Liver (tissue), 9 donors: ENCODE results near the gene TRMT44. TPM values are rescaled to one million over a fixed set of nuclear protein-coding genes. Genes with fewer than 3 reads are reported as not detected.

Experiments used
- DNase-seq: peaks from one replicate; pipeline ENCODE4 v3.0.0-alpha.2; 2017; ENCODE audit warnings: low spot score
- H3K27ac ChIP-seq, 2 donors: one replicate each; pipeline ENCODE4 v1.7.0; 2013; ENCODE audit warnings: inconsistent platforms in 2 of 2, low read length in 2 of 2, control low read depth in 1 of 2, low read depth in 1 of 2, mild to moderate bottlenecking in 1 of 2
- H3K27me3 ChIP-seq, 4 donors: one replicate each; pipeline versions ENCODE4 v1.6.1 to v1.7.0; 2013; ENCODE audit warnings: low read length in 3 of 4, inconsistent platforms in 1 of 4, mild to moderate bottlenecking in 1 of 4, moderate library complexity in 1 of 4; ENCODE audit not compliant: control insufficient read depth in 4 of 4, insufficient read depth in 4 of 4
- H3K36me3 ChIP-seq, 4 donors: one replicate each; pipeline versions ENCODE4 v1.6.1 to v1.7.0; 2013; ENCODE audit warnings: low read length in 3 of 4, mild to moderate bottlenecking in 3 of 4, low read depth in 1 of 4, moderate library complexity in 1 of 4; ENCODE audit not compliant: control insufficient read depth in 4 of 4, insufficient read depth in 3 of 4
- H3K4me1 ChIP-seq, 4 donors: one replicate each; pipeline versions ENCODE4 v1.6.1 to v1.7.0; 2013; ENCODE audit warnings: low read length in 3 of 4, mild to moderate bottlenecking in 3 of 4, moderate library complexity in 1 of 4; ENCODE audit not compliant: control insufficient read depth in 4 of 4, insufficient read depth in 4 of 4
- H3K4me3 ChIP-seq, 3 donors: one replicate each; pipeline versions ENCODE4 v1.6.1 to v1.7.0; 2013; ENCODE audit warnings: low read length in 3 of 3, control low read depth in 1 of 3, low read depth in 1 of 3, mild to moderate bottlenecking in 1 of 3
- H3K9ac ChIP-seq, 2 donors: one replicate each; pipeline ENCODE4 v1.7.0; 2013; ENCODE audit warnings: low read length in 2 of 2, mild to moderate bottlenecking in 2 of 2, moderate library complexity in 2 of 2, control low read depth in 1 of 2, low read depth in 1 of 2
- H3K9me3 ChIP-seq, 4 donors: one replicate each; pipeline versions ENCODE4 v1.6.1 to v1.7.0; 2013; ENCODE audit warnings: low read length in 3 of 4; ENCODE audit not compliant: control insufficient read depth in 4 of 4
- ATF3 ChIP-seq: IDR thresholded peaks from 2 replicates; pipeline ENCODE4 v1.6.1; 2016; ENCODE audit warnings: antibody characterized with exemption
- FOXA1 ChIP-seq: IDR thresholded peaks from 2 replicates; pipeline ENCODE4 v1.6.1; 2016; ENCODE audit warnings: antibody characterized with exemption
- FOXA2 ChIP-seq: IDR thresholded peaks from 2 replicates; pipeline ENCODE4 v1.6.1; 2016; ENCODE audit warnings: antibody characterized with exemption
- GABPA ChIP-seq, 2 donors: IDR thresholded peaks in 1 of 2; conservative IDR thresholded peaks in 1 of 2; 2 replicates each; pipeline ENCODE4 v1.6.1; 2016; ENCODE audit warnings: antibody characterized with exemption in 2 of 2, mild to moderate bottlenecking in 1 of 2, moderate library complexity in 1 of 2
- HNF4A ChIP-seq, 2 donors: conservative IDR thresholded peaks; 2 replicates each; pipeline ENCODE4 v1.6.1; 2016; ENCODE audit warnings: antibody characterized with exemption in 2 of 2, mild to moderate bottlenecking in 2 of 2
- HNF4G ChIP-seq: IDR thresholded peaks from 2 replicates; pipeline ENCODE4 v1.6.1; 2016; ENCODE audit warnings: antibody characterized with exemption
- JUND ChIP-seq, 2 donors: IDR thresholded peaks; 2 replicates each; pipeline ENCODE4 v1.6.1; 2016; ENCODE audit warnings: antibody characterized with exemption in 2 of 2
- MAX ChIP-seq: IDR thresholded peaks from 2 replicates; pipeline ENCODE4 v1.6.1; 2016; ENCODE audit warnings: antibody characterized with exemption
- RAD21 ChIP-seq, 2 donors: IDR thresholded peaks; 2 replicates each; pipeline ENCODE4 v1.6.1; 2016; ENCODE audit warnings: antibody characterized with exemption in 2 of 2, mild to moderate bottlenecking in 2 of 2
- REST ChIP-seq: IDR thresholded peaks from 2 replicates; pipeline ENCODE4 v1.6.1; 2016; ENCODE audit warnings: antibody characterized with exemption, mild to moderate bottlenecking
- RXRA ChIP-seq, 2 donors: IDR thresholded peaks; 2 replicates each; pipeline ENCODE4 v1.6.1; 2017 to 2018; ENCODE audit warnings: antibody characterized with exemption in 2 of 2, mild to moderate bottlenecking in 1 of 2
- SP1 ChIP-seq: IDR thresholded peaks from 2 replicates; pipeline ENCODE4 v1.6.1; 2018; ENCODE audit warnings: antibody characterized with exemption, mild to moderate bottlenecking
- TAF1 ChIP-seq: conservative IDR thresholded peaks from 2 replicates; pipeline ENCODE4 v1.6.1; 2016; ENCODE audit warnings: antibody characterized with exemption, mild to moderate bottlenecking
- YY1 ChIP-seq: IDR thresholded peaks from 2 replicates; pipeline ENCODE4 v1.6.1; 2016; ENCODE audit warnings: antibody characterized with exemption, mild to moderate bottlenecking
- WGBS: extraction: QIAGEN DNeasy Blood & Tissue Kit; methylation state at CpG from one replicate; pipeline ENCODE4 v1.1.7; 2013; 5-methylcytosine and 5-hydroxymethylcytosine counted together
- polyA plus RNA-seq, 2 donors: library from polyadenylated mRNA; stranded (reverse) in 1 of 2; unstranded in 1 of 2; fragments of 200-250 nt in 1 of 2; fragments of >200 nt in 1 of 2; fragmentation: Nextera tagmentation in 1 of 2; extraction: Ambion mirVana in 1 of 2; gene quantifications; one replicate each; pipeline versions ENCODE4 v1.2.1 to v1.2.3, GENCODE V29; 2013 to 2015
- total RNA-seq, 2 donors: library from RNA; depleted of rRNA; stranded (reverse); fragments of >200 nt; gene quantifications; one replicate each; pipeline ENCODE4 v1.2.3, GENCODE V29; 2014
- donor health status: healthy.
- donor health status: healthy.
- donor health status: healthy.
- donor health status: healthy.
- donor health status: healthy.

Gene TRMT44
- total and polyA plus RNA-seq, 4 donors, result 3.0 to 16.0 (median 5.7) TPM

- peaks cover 0 to 18% (median 6%) of the 10 kb centered on the region in 4 donors for H3K36me3 ChIP-seq
- no peak for TF ChIP-seq REST
- TF ChIP-seq HNF4G, result no peak
- TF ChIP-seq HNF4A (conservative IDR thresholded peaks at IDR 0.05), result no peak
- TF ChIP-seq MAX, result no peak
- no peak for TF ChIP-seq ATF3
- TF ChIP-seq TAF1, result no peak
- no peak for TF ChIP-seq RXRA (IDR thresholded peaks at IDR 0.05)
- no peak for TF ChIP-seq FOXA2
- TF ChIP-seq FOXA1, result no peak
- TF ChIP-seq GABPA (IDR thresholded peaks at IDR 0.05 in 1 of 2, conservative IDR thresholded peaks at IDR 0.05 in 1 of 2), result no peak
- no peak for DNase-seq
- 93% methylated on average over 29 of the region's 29 CpGs for WGBS
- no peak overlapping the region for H3K27ac ChIP-seq
- no peaks in the 10 kb centered on the region for H3K9me3 ChIP-seq
- no peaks in the 10 kb centered on the region for H3K4me1 ChIP-seq
- no peaks in the 10 kb centered on the region for H3K27me3 ChIP-seq
- no peak overlapping the region for H3K4me3 ChIP-seq
- no peak overlapping the region for H3K9ac ChIP-seq
These were observed 35.4 kb downstream of the TRMT44 start for GRCh38 chr4:8475751-8476575.

- Histone ChIP-seq H3K9ac (no peak overlapping the region), H3K4me1 (no peaks in the 10 kb centered on the region), H3K9me3 (no peaks in the 10 kb centered on the region), H3K27ac (no peak overlapping the region), H3K27me3 (no peaks in the 10 kb centered on the region), H3K4me3 (no peak overlapping the region), H3K36me3 (peaks cover 0 to 15% (median 6%) of the 10 kb centered on the region in 4 donors)
- WGBS, result 95% methylated on average over 16 of the region's 16 CpGs
- TF ChIP-seq FOXA1, result no peak
- TF ChIP-seq JUND (IDR thresholded peaks at IDR 0.05), result no peak
- no peak for TF ChIP-seq YY1
- no peak for TF ChIP-seq SP1
- TF ChIP-seq RXRA (IDR thresholded peaks at IDR 0.05), result no peak
- TF ChIP-seq RAD21 (IDR thresholded peaks at IDR 0.05), result no peak
- TF ChIP-seq TAF1, result no peak
- TF ChIP-seq REST, result no peak
- DNase-seq, result no peak
These were observed 36.6 kb downstream of the TRMT44 start for GRCh38 chr4:8477095-8477635.
